ENCODE results near the gene CLN5. TPM values are rescaled to one million over a fixed set of nuclear protein-coding genes. Genes with fewer than 3 reads are reported as not detected.
A peak's percentile ranks its signal among the peaks of the same experiment; 100 is the strongest.

The CLN5 gene
- total RNA-seq, 2 donors from 2014 or later: 21.0 to 22.0 TPM

DNA sequence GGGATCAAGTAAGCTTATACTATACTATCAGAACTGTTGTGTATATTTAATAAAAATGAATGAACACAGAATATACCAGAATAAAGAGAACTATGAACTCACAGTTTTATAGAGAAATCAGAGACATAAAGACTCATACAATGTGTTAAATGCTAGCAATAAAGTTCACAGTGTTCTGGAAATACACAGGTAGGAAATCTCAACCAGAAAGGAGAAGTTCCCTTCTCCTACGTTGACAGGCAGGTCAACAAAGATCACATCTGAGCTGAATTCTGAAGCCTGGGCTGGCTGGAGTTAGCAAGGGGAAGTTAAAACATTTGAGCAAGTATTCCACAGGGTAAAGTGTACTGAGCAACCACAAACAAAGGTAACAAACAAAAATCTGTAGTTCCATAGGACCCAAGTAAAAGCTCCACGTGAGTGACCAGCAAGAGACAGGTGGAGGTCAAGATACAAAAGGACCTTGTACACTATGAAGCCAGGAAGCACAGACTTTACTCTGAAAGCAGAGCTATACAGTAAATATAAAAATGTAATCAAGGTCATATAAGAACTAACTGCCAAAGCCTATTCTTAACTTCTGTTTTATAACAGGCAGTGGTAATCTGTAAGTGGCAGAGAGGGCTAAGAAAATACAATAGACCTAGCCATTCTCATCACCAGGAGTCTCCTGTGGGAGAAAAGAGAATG is 22.1 kb downstream of the CLN5 start:
- no peak for ATAC-seq
- intact Hi-C loops (cut with DNase I): no loop called here
- DNase-seq: no peak

DNA sequence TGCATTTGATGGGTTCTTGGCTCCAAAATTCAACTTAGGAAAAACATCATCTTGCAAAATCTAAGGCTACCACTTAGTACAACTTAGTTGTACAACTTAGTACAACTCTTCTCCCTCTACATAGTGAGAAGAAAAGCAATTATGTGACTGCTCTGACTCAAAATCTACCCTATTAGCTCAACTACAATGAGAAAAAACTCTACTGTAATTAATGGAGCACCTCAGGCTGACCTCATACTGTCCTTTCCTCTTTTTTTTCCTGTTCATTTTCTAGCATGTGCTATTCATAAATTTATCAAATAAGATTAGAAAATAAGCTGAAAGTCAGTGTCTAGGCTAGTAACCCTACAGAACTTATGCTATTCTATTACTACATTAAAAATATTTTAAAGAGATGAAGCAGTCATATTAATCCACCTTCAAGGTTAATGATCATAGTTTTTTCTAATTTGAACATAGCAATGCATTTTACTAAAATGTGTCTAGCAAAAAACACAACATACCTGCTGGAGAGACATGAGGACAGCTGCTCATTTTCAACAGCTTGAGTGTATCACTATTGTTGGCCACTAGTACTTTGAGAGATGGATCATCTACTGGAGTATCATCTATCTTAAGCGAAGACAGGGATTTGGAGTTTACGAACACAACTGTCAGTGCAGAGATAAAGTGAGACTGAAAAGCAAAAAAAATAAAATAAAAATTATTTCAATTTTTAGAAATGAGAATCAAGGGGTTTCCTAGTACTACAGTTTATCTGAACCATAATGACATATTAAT is 23.2 kb downstream of the CLN5 start:
- intact Hi-C loops (cut with DNase I): no loop called here
- ATAC-seq (no peak), DNase-seq (no peak)

- no peak for DNase-seq
- ATAC-seq: peak in 1 of 2 donors; percentile 42
These were observed 24.5 kb downstream of the CLN5 start for GRCh38 chr13:77016251-77016812.

DNA sequence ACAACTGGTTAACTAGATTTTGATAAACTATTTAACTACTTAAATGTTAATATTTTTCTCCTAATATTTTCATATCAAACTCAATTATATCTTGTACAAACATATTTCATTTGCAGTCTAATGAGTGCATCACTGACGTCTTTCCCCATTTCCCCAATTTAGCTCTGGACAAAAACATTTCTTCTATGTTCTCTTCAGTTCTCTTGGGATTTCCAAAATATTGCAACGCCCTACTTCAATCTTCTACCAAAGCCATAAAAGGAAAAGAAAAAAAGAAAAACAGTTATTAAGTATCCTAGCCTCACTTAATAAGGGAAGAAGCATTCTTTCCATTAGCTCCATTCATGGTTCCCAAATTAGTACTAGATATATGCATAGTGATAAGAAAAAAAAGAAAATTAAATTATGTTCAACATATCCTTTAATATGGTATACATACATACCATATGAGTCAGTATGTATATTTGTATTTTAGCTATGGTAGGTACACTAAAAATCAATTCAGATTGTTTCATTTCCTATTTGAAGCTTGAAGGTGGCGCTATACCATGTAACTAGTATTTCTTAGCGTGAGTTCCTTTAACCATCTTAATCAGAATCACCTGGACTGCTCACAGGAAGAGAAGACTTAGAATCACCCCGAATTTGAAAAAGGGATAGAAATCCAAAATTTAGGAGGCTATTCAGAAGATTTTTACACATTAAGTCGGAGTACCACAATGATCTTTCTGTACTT is 25.2 kb downstream of the CLN5 start:
- no peak for ATAC-seq
- DNase-seq: no peak
- intact Hi-C loops (cut with DNase I): no loop called here

More at GRCh38 chr13:77016251-77016812, 24.5 kb downstream of the CLN5 start:
- intact Hi-C loops (cut with DNase I): no loop called here

DNA sequence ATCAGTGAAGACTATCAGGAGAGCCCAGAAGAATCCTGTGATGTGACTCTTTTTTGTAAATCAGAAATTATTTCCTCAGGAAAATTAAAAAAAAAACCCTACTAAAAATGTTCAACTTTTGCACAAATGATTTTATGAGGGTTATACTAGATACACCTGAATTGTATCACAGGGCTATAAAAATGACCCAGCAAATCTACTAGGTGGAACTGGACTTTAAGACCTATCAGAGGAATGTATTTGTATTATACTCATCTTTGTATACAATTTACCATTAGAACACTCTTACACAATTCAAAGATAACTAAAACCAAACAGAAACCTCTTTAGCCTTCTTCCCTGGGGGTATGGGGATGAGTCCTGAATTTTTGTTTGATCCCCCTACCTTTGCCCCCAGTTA is 27.9 kb downstream of the CLN5 start:
- DNase-seq (no peak), ATAC-seq (no peak)
- intact Hi-C loops (cut with DNase I): no loop called here

GRCh38 chr13:77022341-77022740 is 30.5 kb downstream of the CLN5 start:
- ATAC-seq (no peak), DNase-seq (no peak)
- intact Hi-C loops (cut with DNase I): no loop called here

- DNase-seq: peak; percentile 86
- ATAC-seq: peak; percentile 83 to 85
- intact Hi-C loops (cut with DNase I): no loop called here
These were observed 34.5 kb downstream of the CLN5 start for GRCh38 chr13:77026255-77026860.

- ATAC-seq: peak; percentile 91
- peak; percentile 87 for DNase-seq
- intact Hi-C loops (cut with DNase I): no loop called here
These were observed 35.2 kb downstream of the CLN5 start, which contains the start of gene FBXL3 for GRCh38 chr13:77026861-77027621. Gene FBXL3 (minus strand): TSS chr13:77027159. CDS start chr13:77021860, 5,299 bp downstream.

DNA sequence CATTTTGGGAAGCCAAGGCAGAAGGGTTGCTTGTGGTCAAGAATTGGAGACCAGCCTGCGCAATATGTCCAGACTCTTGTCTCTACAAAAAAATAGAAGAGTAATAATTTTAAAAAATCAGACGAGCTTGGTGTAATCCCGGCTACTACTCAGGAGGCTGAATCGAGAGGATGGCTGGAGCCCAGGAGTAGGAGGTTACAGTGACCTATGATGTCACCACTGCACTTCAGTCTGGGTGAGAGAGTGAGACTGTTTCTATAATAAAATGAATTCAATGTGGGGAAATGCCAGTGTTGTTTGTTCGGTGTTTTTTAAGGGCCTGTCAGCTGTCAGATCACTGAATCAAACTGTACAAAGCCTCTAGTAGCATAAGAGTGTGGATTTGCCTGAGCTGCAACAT is 36.3 kb downstream of the CLN5 start:
- DNase-seq (no peak), ATAC-seq (peak in 1 of 2 donors; percentile 39)
- intact Hi-C loops (cut with DNase I): no loop called here

DNA sequence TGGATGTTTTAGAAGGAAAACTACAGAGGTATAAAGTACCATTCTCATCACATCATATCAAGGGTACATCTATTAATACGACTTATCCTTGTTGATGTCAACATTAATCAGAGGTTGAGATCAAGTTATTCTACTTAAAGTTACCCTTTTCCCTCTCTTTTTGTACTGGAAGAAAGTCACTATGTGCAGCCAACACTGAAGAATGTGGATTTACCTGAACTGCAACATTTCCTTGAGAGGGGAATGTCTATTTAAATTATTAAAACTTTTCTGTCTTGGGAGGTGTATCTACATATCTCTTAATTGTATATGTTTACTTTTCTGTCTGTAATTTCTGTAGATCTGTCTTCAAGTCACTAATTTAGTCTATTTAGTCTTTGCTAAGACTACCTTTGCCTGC is 37.6 kb downstream of the CLN5 start:
- intact Hi-C loops (cut with DNase I): no loop called here
- ATAC-seq (no peak), DNase-seq (no peak)

DNA sequence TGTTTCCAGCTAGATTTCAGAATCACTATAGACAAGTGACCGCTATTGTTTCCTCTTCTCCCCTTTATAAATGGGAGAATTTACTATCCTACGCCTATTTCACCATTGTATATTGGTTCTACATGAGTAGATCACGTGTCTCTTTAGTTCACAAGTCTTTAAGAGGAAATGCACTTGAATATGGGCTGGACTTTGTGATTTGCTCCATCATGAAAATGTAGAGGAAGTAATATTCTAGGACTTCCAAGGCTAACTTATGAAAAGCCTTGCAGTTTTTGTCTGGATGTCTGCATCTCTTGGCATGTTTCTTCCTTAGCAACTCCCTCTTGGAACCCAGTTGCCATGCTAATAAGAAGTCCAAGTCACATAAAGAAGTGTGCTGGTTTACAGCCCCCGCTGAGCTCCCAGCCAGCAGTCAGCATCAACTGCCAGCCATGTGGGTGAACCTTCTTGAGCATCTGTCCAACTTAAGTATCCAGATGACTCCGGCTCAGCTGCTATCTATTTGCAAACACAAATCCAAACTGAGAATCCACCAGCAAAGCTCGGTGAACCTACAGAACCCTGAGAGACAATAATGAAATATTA is 39.9 kb downstream of the CLN5 start:
- no peak for ATAC-seq
- intact Hi-C loops (cut with DNase I): no loop called here
- no peak for DNase-seq

GRCh38 chr13:77033717-77034302 is 41.9 kb downstream of the CLN5 start:
- DNase-seq (no peak), ATAC-seq (no peak)
- intact Hi-C loops (cut with DNase I): no loop called here

- ATAC-seq (no peak), DNase-seq (no peak)
- intact Hi-C loops (cut with DNase I): no loop called here
These were observed 43.0 kb downstream of the CLN5 start for GRCh38 chr13:77034881-77035280.

DNA sequence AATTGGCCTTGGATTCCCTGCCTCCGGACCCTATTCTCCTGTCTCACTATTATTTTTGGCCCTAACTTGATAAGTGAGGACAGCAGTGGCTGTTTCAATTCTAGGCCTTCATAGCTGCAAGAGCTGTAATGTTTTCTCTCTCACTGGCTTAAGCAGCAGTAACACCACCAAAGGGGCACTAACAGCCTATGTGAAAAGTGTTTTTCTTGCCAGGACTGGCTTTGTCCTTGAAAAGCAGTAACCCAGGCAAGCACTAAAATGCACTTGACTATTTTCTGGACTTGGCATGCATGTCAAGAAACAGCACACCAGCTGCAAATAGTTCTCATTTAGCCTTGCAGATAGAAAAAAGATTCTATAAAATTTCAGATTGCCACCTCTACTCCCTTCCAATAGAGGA is 44.4 kb downstream of the CLN5 start:
- DNase-seq: no peak
- ATAC-seq: peak in 1 of 2 donors; percentile 20
- intact Hi-C loops (cut with DNase I): no loop called here

GRCh38 chr13:77038907-77039480 is 47.1 kb downstream of the CLN5 start:
- ATAC-seq: no peak
- no peak for DNase-seq
- intact Hi-C loops (cut with DNase I): no loop called here

- ATAC-seq: no peak
- DNase-seq: no peak
- intact Hi-C loops (cut with DNase I): no loop called here
These were observed 48.2 kb downstream of the CLN5 start for GRCh38 chr13:77040076-77040475.

GRCh38 chr13:77040835-77041234 is 49.0 kb downstream of the CLN5 start:
- intact Hi-C loops (cut with DNase I): no loop called here
- ATAC-seq (peak in 1 of 2 donors; percentile 27), DNase-seq (no peak)

Measured in left cardiac atrium (tissue), 4 donors.